GM13976 (cell line): ENCODE results near the gene PRMT1.

ENCODE experiments used
- DNase-seq: peaks from one replicate; pipeline ENCODE4 v3.0.0; 2012; ENCODE audit warnings: low spot score
- CTCF ChIP-seq: IDR thresholded peaks from 2 replicates; pipeline ENCODE4 v1.5.1; 2012; ENCODE audit warnings: borderline replicate concordance, mild to moderate bottlenecking; ENCODE audit not compliant: insufficient read depth; ENCODE audit errors: extremely low read depth, missing control alignments, control extremely low read depth
- in situ Hi-C: fragments of 300-500 bp; cut with MboI; formaldehyde crosslinking; loops from one replicate; pipeline ENCODE4 v1.12.0; 2022; ENCODE audit warnings: low sequenced_read_pairs, mixed read lengths, inconsistent platforms; ENCODE audit not compliant: unreplicated experiment

PRMT1 gene

GRCh38 chr19:49699364-49699763 lies 22.3 kb downstream of the PRMT1 start:
- in situ Hi-C loops, result no loop called here
- no peak for TF ChIP-seq CTCF
- no peak for DNase-seq

GRCh38 chr19:49700563-49700962 lies 23.5 kb downstream of the PRMT1 start:
- TF ChIP-seq CTCF, result no peak
- no peak for DNase-seq
- in situ Hi-C loops, result no loop called here

GRCh38 chr19:49701271-49701786 lies 24.3 kb downstream of the PRMT1 start:
- TF ChIP-seq CTCF, result no peak
- in situ Hi-C loops, result no loop called here
- DNase-seq, result no peak

- no peak for TF ChIP-seq CTCF
- no peak for DNase-seq
- in situ Hi-C loops, result no loop called here
These were observed 28.0 kb downstream of the PRMT1 start for GRCh38 chr19:49704888-49705642.

GRCh38 chr19:49705919-49706318 lies 28.8 kb downstream of the PRMT1 start:
- in situ Hi-C loops, result no loop called here
- DNase-seq, result no peak
- no peak for TF ChIP-seq CTCF

- no peak for DNase-seq
- TF ChIP-seq CTCF, result no peak
- in situ Hi-C loops, result no loop called here
These were observed 33.4 kb downstream of the PRMT1 start for GRCh38 chr19:49710372-49710951.

- no peak for DNase-seq
These were observed 35.4 kb downstream of the PRMT1 start for GRCh38 chr19:49712397-49712859.

More at GRCh38 chr19:49712397-49712859, 35.4 kb downstream of the PRMT1 start:
- in situ Hi-C loops, result no loop called here
- no peak for TF ChIP-seq CTCF
